Tibial nerve (tissue), 4 donors: ENCODE results near the gene KCP.

Experiments used
- EP300 ChIP-seq, 2 donors: sonication (generic); formaldehyde crosslinking; IDR thresholded peaks; one replicate each; pipeline ENCODE4 v1.6.1; 2017; ENCODE audit warnings: antibody characterized with exemption in 2 of 2, mild to moderate bottlenecking in 1 of 2
- POLR2A ChIP-seq, 2 donors: fragments of 450-650 bp; IDR thresholded peaks; one replicate each; pipeline ENCODE4 v1.6.1; 2017; ENCODE audit warnings: antibody characterized with exemption in 2 of 2, mild to moderate bottlenecking in 2 of 2, moderate library complexity in 2 of 2
- TF ChIP-seq, protein P1 (sequence below), 5 experiments: fragments of 200-600 bp in 3 of 5; fragments of 450-650 bp in 2 of 5; sonication (generic) in 3 of 5; IDR thresholded peaks; one replicate each; pipeline ENCODE4 v1.5.1; 2016 to 2019; ENCODE audit warnings: antibody characterized with exemption in 5 of 5, mild to moderate bottlenecking in 3 of 5, moderate library complexity in 2 of 5

DNA sequence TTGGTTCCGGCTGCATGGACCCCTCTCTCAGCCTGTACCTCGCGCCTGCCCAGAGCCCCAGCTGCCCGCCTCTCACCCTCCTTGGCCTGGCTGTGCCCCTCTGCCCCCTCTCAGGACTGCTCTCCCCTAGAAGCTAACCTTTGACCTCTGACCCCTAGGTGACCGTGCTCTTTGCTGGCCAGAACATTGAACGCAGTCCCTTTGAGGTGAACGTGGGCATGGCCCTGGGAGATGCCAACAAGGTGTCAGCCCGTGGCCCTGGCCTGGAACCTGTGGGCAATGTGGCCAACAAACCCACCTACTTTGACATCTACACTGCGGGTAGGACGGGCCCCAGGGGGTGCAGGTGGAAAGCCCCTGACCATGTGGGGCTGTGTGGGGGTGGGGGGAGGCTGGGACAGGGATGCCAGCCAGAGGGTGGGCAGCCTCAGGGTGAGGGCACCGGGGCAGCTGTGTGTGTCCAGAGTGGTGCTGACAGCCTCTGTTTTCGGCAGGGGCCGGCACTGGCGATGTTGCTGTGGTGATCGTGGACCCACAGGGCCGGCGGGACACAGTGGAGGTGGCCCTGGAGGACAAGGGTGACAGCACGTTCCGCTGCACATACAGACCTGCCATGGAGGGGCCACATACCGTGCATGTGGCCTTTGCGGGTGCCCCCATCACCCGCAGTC, 72.3 kb downstream of the KCP start:
- TF ChIP-seq, protein P1, sequence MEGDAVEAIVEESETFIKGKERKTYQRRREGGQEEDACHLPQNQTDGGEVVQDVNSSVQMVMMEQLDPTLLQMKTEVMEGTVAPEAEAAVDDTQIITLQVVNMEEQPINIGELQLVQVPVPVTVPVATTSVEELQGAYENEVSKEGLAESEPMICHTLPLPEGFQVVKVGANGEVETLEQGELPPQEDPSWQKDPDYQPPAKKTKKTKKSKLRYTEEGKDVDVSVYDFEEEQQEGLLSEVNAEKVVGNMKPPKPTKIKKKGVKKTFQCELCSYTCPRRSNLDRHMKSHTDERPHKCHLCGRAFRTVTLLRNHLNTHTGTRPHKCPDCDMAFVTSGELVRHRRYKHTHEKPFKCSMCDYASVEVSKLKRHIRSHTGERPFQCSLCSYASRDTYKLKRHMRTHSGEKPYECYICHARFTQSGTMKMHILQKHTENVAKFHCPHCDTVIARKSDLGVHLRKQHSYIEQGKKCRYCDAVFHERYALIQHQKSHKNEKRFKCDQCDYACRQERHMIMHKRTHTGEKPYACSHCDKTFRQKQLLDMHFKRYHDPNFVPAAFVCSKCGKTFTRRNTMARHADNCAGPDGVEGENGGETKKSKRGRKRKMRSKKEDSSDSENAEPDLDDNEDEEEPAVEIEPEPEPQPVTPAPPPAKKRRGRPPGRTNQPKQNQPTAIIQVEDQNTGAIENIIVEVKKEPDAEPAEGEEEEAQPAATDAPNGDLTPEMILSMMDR (IDR thresholded peaks at IDR 0.05) = no peak
- no peak for TF ChIP-seq EP300 (IDR thresholded peaks at IDR 0.05)
- no peak for TF ChIP-seq POLR2A (IDR thresholded peaks at IDR 0.05)
